Right ventricle myocardium superior (tissue), 1 donor: ENCODE results near the gene STX1A. TPM values are rescaled to one million over a fixed set of nuclear protein-coding genes. Genes with fewer than 3 reads are reported as not detected.
A peak's percentile ranks its signal among the peaks of the same experiment; 100 is the strongest.
"Not testable (repeated sequence)": the region's sequence is repeated elsewhere in the genome, so short reads cannot be mapped to it uniquely, and the experiment has no call there.

ENCODE experiments used
- ATAC-seq: fragments of 200-7000 bp; cut with Tn5 transposase; one replicate; pipeline ENCODE4 v1.9.1; 2020; ENCODE audit warnings: mild to moderate bottlenecking; ENCODE audit not compliant: poor library complexity
- DNase-seq: peaks from one replicate; pipeline ENCODE4 v3.0.0-alpha.2; 2020
- intact Hi-C: fragments of 100-400 bp; cut with DNase I; formaldehyde crosslinking; loops from one replicate; pipeline ENCODE4 v1.11.2; 2022
- total RNA-seq: library from RNA; stranded (reverse); fragmentation: NEBNext Ultra II Directional; extraction: Animal tissue kit (Norgen Biotek cat#: 25700); gene quantifications from one replicate; pipeline ENCODE4 v1.2.1, GENCODE V29; 2021
- donor health status: DM: no; HTN: yes; CAD: no; lungs with severe emphysema.

STX1A gene
- total RNA-seq, 1 donor from 2014 or later = 1.7 TPM

GRCh38 chr7:73716318-73716890, 3.1 kb downstream of the STX1A start:
- intact Hi-C loops = no loop called here
- DNase-seq = no peak
- ATAC-seq = no peak

- intact Hi-C loops = no loop called here
- DNase-seq (no peak), ATAC-seq (no peak)
These were observed 3.7 kb downstream of the STX1A start for GRCh38 chr7:73715648-73716317.

GRCh38 chr7:73713319-73713718, 6.2 kb downstream of the STX1A start:
- intact Hi-C loops, DNase-seq, ATAC-seq: not testable (repeated sequence)

- DNase-seq (no peak), ATAC-seq (no peak)
- intact Hi-C loops = no loop called here
These were observed 6.7 kb downstream of the STX1A start for GRCh38 chr7:73712773-73713172.

DNA sequence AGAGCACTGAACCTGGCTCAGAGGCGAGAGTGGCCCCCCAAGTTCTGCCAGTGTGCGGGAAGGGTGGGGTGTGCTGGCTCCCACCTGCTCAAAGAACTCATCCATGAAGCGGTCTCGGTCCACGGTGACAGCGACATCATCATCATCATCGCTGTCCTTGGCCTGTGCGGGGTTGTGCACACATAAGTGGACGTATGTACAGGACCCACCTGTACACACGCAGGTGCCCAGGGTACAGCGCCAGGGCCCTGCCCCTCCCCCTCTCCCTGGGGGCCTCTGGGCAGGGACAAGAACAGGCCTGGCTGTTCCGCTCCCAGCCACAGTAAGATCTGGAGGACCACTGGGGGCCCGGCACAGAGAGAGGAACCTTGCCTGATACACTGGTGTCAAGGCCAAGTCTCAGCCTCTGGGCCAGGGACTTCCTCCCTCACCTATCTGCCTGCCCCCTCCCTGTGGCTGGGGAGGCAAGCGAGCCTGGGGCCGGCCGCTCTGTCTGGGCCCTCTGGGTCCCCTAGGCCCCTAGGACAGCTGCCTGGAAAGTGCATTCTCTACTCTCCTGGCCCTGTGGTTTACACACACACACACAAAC, 10.4 kb downstream of the STX1A start:
- no peak for DNase-seq
- ATAC-seq = no peak
- intact Hi-C loops = no loop called here

DNA sequence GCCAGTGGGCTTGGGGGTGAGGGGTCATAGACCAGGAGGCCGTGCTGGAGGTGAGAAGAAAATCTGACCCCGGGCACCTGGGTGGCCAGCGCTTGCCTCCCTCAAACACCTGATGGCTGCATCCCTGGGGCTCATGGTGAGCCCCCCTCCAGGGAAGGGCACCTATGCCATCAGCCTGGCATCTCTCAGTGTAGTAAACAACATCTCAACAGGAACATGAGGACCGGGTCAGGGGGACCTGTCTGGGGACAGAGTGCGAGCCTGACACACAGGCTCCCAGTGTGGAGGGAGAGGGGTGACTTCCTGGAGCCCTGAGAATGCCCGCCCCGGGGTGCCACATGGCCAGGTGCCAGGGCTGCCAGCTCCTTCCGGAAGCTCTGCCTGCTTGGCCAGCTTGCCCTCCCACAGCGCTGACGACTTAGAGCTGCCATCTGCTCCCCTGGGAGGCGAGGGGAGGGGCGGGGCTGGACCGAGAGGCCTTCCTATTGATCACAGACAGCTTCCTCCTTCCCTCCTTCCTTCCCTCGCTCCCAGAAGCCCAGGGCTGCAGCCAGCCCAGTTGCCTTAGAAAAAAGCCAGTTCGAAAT, 12.3 kb downstream of the STX1A start:
- intact Hi-C loops = no loop called here
- ATAC-seq (peak; percentile 42), DNase-seq (peak; percentile 81)

GRCh38 chr7:73706126-73707044, 13.1 kb downstream of the STX1A start:
- ATAC-seq = no peak
- DNase-seq = no peak
- intact Hi-C loops = no loop called here

DNA sequence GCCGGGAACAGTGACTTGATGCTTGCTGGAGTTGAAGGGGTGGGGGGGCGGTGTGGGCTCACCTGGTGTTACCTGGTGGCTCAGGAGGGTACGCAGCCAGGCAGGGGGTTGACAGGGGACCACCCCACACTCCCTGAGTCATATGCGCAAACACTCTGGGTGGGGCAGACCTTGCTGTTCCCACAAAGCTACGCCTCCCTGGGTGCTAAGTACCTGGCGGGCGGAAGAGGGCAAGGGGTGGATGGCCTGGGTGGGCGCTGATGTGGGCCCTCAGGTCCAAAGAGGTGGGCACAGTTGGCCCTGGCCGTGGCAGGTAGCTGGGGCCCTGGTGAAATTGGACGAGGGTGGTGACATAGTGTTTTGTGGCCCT, 13.9 kb downstream of the STX1A start:
- intact Hi-C loops = no loop called here
- DNase-seq = no peak

GRCh38 chr7:73704640-73705550, 14.6 kb downstream of the STX1A start:
- DNase-seq = no peak
- ATAC-seq = no peak
- intact Hi-C loops = no loop called here

More for the DNA sequence above, 13.9 kb downstream of the STX1A start:
- ATAC-seq = no peak

DNA sequence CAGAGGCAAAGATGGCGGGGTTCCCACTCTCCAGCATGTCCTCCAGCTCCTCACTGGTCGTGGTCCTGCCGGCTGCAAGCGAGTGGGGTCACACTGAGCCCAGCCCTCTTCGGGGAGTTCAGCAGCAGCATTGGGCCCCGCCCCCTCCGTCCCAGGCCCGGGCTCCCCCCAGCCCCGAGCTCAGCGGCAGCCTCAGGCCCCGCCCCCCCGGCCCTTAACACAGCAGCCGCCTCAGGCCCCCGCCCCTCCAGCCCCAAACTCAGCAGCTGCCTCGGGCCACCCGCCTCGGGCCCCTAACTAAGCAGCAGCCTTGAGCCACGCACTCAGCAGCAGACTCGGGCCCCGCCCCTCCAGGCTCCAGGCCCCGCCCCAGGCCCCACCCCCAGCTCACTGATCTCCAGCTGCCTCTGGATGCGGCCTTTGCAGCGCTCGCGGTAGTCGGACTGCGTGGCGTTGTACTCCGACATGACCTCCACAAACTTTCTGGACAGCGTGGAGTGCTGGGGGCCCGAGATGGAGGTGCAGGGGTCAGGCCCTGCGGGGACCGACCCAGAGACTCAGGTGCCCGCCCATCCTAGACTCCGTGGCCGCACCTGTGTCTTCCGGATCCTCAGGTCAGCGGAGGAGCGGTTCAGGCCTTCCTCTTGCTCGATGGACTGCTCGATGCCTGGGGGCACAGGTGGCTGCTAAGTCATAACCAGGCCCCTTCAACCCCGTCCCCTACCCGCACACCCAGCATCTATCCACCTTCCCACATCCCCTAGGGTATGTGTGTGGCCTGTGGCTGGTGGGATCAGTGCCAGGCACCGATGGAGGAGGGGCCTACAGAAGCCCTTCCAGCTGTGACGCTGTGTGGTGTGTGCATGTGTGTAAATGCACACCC, 15.5 kb downstream of the STX1A start:
- peak; percentile 66 for ATAC-seq
- intact Hi-C loops = no loop called here
- peak; percentile 65 for DNase-seq

GRCh38 chr7:73703225-73703624, 16.2 kb downstream of the STX1A start:
- intact Hi-C loops = no loop called here
- ATAC-seq = no peak
- DNase-seq = no peak

GRCh38 chr7:73702665-73703064, 16.8 kb downstream of the STX1A start:
- DNase-seq (no peak), ATAC-seq (no peak)
- intact Hi-C loops = no loop called here

DNA sequence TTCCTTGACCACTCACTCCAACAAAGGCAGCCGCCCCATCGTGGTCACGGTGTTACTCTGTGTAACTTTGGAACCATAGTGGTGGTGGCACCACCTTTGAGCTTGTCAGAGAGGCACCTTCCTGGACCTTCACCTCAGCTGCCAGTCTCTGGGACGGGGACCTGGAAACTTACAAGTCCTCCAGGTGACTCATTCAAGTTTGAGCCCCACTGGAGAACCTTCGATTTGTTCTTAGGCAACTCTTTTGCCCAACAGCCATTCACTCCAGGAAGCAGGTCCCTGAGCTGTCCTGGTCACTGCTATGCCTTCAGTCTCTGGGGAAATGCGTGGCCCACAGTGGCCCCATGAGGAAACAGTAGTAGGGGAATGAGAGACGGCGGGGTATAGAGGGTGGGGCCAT, 17.2 kb downstream of the STX1A start:
- intact Hi-C loops = no loop called here
- ATAC-seq = no peak

DNA sequence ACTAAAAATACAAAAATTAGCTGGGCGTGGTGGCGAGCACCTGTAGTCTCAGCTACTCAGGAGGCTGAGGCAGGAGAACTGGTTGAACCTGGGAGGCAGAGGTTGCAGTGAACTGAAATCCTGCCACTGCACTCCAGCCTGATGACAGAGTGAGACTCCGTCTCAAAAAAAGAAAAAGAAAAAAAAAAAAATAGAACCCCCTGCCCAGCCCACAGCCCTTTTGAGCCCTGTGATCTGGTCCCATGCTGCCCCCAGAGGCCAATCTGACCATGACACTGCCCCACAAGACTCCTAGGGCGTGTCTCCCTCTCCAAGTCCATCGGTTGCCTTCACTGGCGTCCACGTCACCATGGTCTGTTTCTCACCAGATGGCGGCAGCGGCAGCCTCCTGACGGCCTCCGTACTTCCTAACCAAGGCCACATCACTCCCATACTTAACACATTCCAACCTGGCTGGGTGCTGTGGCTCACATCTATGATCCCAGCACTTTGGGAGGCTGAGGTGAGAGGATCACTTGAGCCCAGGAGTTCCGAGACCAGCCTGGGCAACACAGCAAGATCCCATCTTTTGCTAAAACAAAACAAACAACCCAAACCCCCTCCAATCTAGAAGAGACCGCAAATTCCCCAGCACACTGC, 18.0 kb downstream of the STX1A start:
- peak; percentile 30 for ATAC-seq
- intact Hi-C loops = no loop called here
- peak; percentile 55 for DNase-seq

More for the DNA sequence above, 17.2 kb downstream of the STX1A start:
- no peak for DNase-seq

DNA sequence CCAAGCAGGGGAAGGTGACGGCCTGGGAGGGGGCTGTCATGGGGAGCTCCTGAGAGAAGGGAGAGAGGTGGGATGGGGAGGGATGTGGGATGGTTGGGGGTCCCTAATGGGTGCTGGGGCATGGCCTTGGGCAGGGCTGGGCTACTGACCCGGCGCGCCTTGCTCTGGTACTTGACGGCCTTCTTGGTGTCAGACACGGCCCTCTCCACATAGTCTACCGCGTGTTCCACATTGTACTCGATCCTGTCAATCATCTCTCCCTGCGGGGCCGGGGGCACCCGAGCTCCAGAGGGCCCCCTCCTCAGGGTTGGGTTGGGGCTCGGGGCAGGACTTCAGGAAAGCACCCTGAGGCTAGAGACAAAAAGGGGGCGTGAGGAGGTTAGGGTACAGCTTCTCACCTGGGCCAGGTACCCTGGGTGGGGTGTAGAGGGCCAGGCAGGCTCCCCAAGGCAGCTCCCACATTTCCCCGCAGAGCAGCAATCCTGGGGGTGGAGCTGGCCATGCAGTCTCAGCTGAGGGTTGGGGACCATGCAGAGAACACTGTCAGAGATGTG, 18.8 kb downstream of the STX1A start:
- no peak for DNase-seq
- no peak for ATAC-seq
- intact Hi-C loops = no loop called here

DNA sequence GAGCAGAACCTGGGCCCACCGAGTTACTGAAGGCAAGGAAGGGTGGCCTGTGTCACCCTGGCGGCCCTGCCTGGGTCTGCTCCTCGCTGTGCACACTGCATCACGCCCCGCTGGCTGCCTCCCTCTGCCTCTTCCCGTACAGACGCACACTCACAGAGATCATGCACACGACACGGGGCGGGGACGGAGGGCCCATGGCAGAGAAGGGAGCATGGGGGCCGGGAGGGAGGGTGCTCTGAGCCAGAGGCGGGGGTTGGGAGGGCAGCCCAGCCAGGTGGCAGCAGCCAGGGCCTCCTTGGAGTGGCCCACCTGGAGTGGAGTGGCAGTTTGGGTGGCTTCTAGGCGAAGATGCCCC, 19.4 kb downstream of the STX1A start:
- intact Hi-C loops = no loop called here
- DNase-seq = no peak

More for the DNA sequence above, 19.4 kb downstream of the STX1A start:
- no peak for ATAC-seq
